Jurkat, Clone E6-1 (cell line): ENCODE results near the gene LZTFL1.

Experiments
- DNase-seq: peaks from one replicate; pipeline ENCODE4 v3.0.0-alpha.2; 2011; ENCODE audit warnings: low read depth, low spot score
- H3K4me3 ChIP-seq: 2 replicates; pipeline ENCODE4 v1.5.1; 2011; ENCODE audit warnings: mild to moderate bottlenecking, low read length, control low read depth, moderate library complexity

Gene LZTFL1

GRCh38 chr3:45775571-45776300, 66.2 kb downstream of the LZTFL1 start:
- DNase-seq = no peak
- H3K4me3 ChIP-seq = no peak overlapping the region

GRCh38 chr3:45774581-45775521, 67.1 kb downstream of the LZTFL1 start:
- H3K4me3 ChIP-seq = no peak overlapping the region
- no peak for DNase-seq

- no peak for DNase-seq
- no peak overlapping the region for H3K4me3 ChIP-seq
Measured at GRCh38 chr3:45773714-45774449, 68.0 kb downstream of the LZTFL1 start.
